Measurements from ENCODE around the gene UBE3B. TPM values are rescaled to one million over a fixed set of nuclear protein-coding genes. Genes with fewer than 3 reads are reported as not detected.
A peak's percentile ranks its signal among the peaks of the same experiment; 100 is the strongest.

UBE3B gene
- total RNA-seq, 1 donor from 2014 or later, result 39.1 TPM

GRCh38 chr12:109573029-109573913 is 95.8 kb downstream of the UBE3B start, which contains the start of the genes MMAB and MVK:
TSS of gene MMAB (minus strand) at chr12:109573504. CDS start at chr12:109573480, 24 bp downstream.
TSS of gene MVK (plus strand) at chr12:109573794. CDS start at chr12:109574823, 1,029 bp downstream.
- Histone ChIP-seq H3K27me3 (no peaks in the 10 kb centered on the region), H3K9me3 (no peaks in the 10 kb centered on the region), H3K4me3 (peak within 1 kb of the TSS; percentile 65), H3K36me3 (peaks cover 36% of the 10 kb centered on the region), H3K27ac (peak within 1 kb of the TSS; percentile 87), H3K4me1 (peaks cover 6% of the 10 kb centered on the region)
- intact Hi-C loops (cut with DNase I), result no loop called here
- no peak for TF ChIP-seq CTCF (IDR thresholded peaks at IDR 0.05)
- ATAC-seq, result peak; percentile 98
- peak; percentile 99 for DNase-seq

- Histone ChIP-seq H3K27me3 (no peaks in the 10 kb centered on the region), H3K9me3 (no peaks in the 10 kb centered on the region), H3K27ac (peak overlapping the region; percentile 24), H3K4me3 (peak overlapping the region; percentile 65), H3K4me1 (peaks cover 6% of the 10 kb centered on the region), H3K36me3 (peaks cover 39% of the 10 kb centered on the region)
- ATAC-seq, result no peak
- TF ChIP-seq CTCF (IDR thresholded peaks at IDR 0.05), result no peak
- intact Hi-C loops (cut with DNase I), result no loop called here
- DNase-seq, result no peak
Observed at GRCh38 chr12:109573914-109574244, 96.4 kb downstream of the UBE3B start.

GRCh38 chr12:109575683-109576082 is 98.2 kb downstream of the UBE3B start:
- intact Hi-C loops (cut with DNase I), result no loop called here
- H3K36me3 ChIP-seq, result peaks cover 57% of the 10 kb centered on the region

GRCh38 chr12:109577311-109577710 is 99.9 kb downstream of the UBE3B start:
- peaks cover 6% of the 10 kb centered on the region for H3K4me1 ChIP-seq
- H3K9me3 ChIP-seq, result no peaks in the 10 kb centered on the region
- H3K27ac ChIP-seq, result no peak overlapping the region
- H3K4me3 ChIP-seq, result no peak overlapping the region
- H3K27me3 ChIP-seq, result no peaks in the 10 kb centered on the region
- ATAC-seq, result no peak
- peaks cover 68% of the 10 kb centered on the region for H3K36me3 ChIP-seq
- TF ChIP-seq CTCF (IDR thresholded peaks at IDR 0.05), result no peak
- intact Hi-C loops (cut with DNase I), result no loop called here
- no peak for DNase-seq

More at GRCh38 chr12:109575683-109576082, 98.2 kb downstream of the UBE3B start:
- DNase-seq (no peak), ATAC-seq (no peak)
- H3K4me1 ChIP-seq, result peaks cover 6% of the 10 kb centered on the region
- no peaks in the 10 kb centered on the region for H3K27me3 ChIP-seq
- no peak overlapping the region for H3K4me3 ChIP-seq
- no peak overlapping the region for H3K27ac ChIP-seq
- H3K9me3 ChIP-seq, result no peaks in the 10 kb centered on the region
- TF ChIP-seq CTCF (IDR thresholded peaks at IDR 0.05), result no peak

- Histone ChIP-seq H3K9me3 (no peaks in the 10 kb centered on the region), H3K27me3 (no peaks in the 10 kb centered on the region), H3K27ac (no peak overlapping the region), H3K36me3 (peaks cover 69% of the 10 kb centered on the region), H3K4me1 (peaks cover 6% of the 10 kb centered on the region), H3K4me3 (no peak overlapping the region)
- no peak for TF ChIP-seq CTCF (IDR thresholded peaks at IDR 0.05)
- ATAC-seq, result no peak
- no peak for DNase-seq
- intact Hi-C loops (cut with DNase I), result no loop called here
Observed at GRCh38 chr12:109578330-109578927, 101.0 kb downstream of the UBE3B start.

All from upper lobe of right lung (tissue), 1 donor.